Thymus (tissue), 11 donors: Measurements from ENCODE around the gene TMEM178B. TPM values are rescaled to one million over a fixed set of nuclear protein-coding genes. Genes with fewer than 3 reads are reported as not detected.

ENCODE experiments used
- DNase-seq, 9 donors: peaks; one replicate each; pipeline ENCODE4 v3.0.0-alpha.2; 2013; ENCODE audit warnings: low spot score in 9 of 9, low read depth in 6 of 9, missing footprints in 1 of 9
- H3K27ac ChIP-seq, 2 donors: one replicate each; pipeline ENCODE4 v1.5.1; 2013; ENCODE audit warnings: control low read depth in 1 of 2, low read depth in 1 of 2, low read length in 1 of 2, mild to moderate bottlenecking in 1 of 2, moderate library complexity in 1 of 2
- H3K27me3 ChIP-seq, 2 donors: one replicate each; pipeline ENCODE4 v1.5.1; 2013; ENCODE audit warnings: low read length in 1 of 2; ENCODE audit not compliant: control insufficient read depth in 2 of 2, insufficient read depth in 1 of 2
- H3K36me3 ChIP-seq, 2 donors: one replicate each; pipeline ENCODE4 v1.5.1; 2013; ENCODE audit warnings: low read length in 1 of 2, mild to moderate bottlenecking in 1 of 2, moderate library complexity in 1 of 2; ENCODE audit not compliant: control insufficient read depth in 2 of 2, insufficient read depth in 2 of 2
- H3K4me1 ChIP-seq, 2 donors: one replicate each; pipeline ENCODE4 v1.5.1; 2013; ENCODE audit warnings: low read length in 2 of 2; ENCODE audit not compliant: control insufficient read depth in 2 of 2, insufficient read depth in 2 of 2
- H3K4me3 ChIP-seq, 2 donors: one replicate each; pipeline ENCODE4 v1.5.1; 2013; ENCODE audit warnings: low read length in 2 of 2, control low read depth in 1 of 2, mild to moderate bottlenecking in 1 of 2
- H3K9me3 ChIP-seq, 2 donors: one replicate each; pipeline ENCODE4 v1.5.1; 2013; ENCODE audit warnings: low read length in 1 of 2, mild to moderate bottlenecking in 1 of 2; ENCODE audit not compliant: control insufficient read depth in 2 of 2, insufficient read depth in 1 of 2
- WGBS: extraction: QIAGEN DNeasy Blood & Tissue Kit; methylation state at CpG from one replicate; pipeline ENCODE4 v1.1.7; 2013; 5-methylcytosine and 5-hydroxymethylcytosine counted together
- polyA plus RNA-seq: library from polyadenylated mRNA; stranded (reverse); fragments of 200-250 nt; gene quantifications from one replicate; pipeline ENCODE4 v1.2.3, GENCODE V29; 2013
- total RNA-seq: library from RNA; stranded (reverse); fragments of 120-200 nt; gene quantifications from one replicate; pipeline ENCODE4 v1.2.4, GENCODE V29; 2013
- donor health status: healthy.

TMEM178B gene
- total and polyA plus RNA-seq, 2 donors, result 0.68 to 2.0 TPM

DNA sequence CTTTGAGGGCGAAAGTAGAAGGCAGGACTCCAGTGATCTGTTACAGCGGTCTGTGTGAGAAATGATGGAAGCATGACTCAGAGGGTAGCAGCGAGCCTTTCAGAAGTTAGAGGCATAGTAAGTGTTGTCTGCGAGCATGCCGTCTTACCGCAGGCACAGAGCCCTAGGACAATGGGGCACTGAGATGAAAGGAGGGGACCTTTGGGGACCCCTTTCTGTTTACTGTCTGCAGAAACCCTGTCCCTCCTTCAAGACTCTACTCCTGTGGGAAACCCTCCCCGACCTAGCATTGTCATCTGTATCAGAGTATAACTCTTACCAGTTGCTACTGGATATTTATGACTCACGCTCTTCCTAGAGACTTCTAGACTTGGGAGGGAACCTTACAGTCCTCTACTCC lies 390.1 kb downstream of the TMEM178B start:
- Histone ChIP-seq H3K27me3 (no peaks in the 10 kb centered on the region), H3K36me3 (no peaks in the 10 kb centered on the region), H3K27ac (no peak overlapping the region), H3K9me3 (no peaks in the 10 kb centered on the region), H3K4me1 (peaks cover 0 to 2% of the 10 kb centered on the region in 2 donors), H3K4me3 (no peak overlapping the region)
- no peak for DNase-seq
- WGBS, result 94% methylated on average over 8 of the region's 8 CpGs

DNA sequence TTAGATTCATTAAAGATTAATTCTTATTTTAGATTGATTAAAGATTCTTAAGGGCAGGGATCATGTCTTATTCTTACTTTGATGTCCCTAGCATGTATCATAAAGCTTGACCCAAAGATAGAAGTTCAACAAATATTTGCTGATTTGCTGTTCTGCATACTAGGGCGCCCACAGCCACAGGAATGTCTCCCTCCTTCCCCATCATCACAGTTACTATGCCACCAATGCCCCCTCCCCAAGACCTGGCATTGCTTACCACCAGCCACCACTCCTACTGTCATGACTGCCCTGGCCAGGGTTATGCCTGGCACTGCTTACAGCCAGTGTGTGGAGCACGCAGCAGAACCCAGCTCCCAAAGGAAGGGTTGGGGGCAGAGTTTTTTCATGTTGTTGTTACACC lies 390.7 kb downstream of the TMEM178B start:
- no peak for DNase-seq
- H3K4me3 ChIP-seq, result no peak overlapping the region
- H3K36me3 ChIP-seq, result no peaks in the 10 kb centered on the region
- WGBS, result 92% methylated on average over 2 of the region's 2 CpGs
- no peak overlapping the region for H3K27ac ChIP-seq
- H3K9me3 ChIP-seq, result no peaks in the 10 kb centered on the region
- peaks cover 0 to 2% of the 10 kb centered on the region in 2 donors for H3K4me1 ChIP-seq
- no peaks in the 10 kb centered on the region for H3K27me3 ChIP-seq

GRCh38 chr7:141466151-141466904 lies 392.5 kb downstream of the TMEM178B start:
- WGBS, result 85% methylated on average over 4 of the region's 4 CpGs
- no peaks in the 10 kb centered on the region for H3K4me1 ChIP-seq
- no peaks in the 10 kb centered on the region for H3K36me3 ChIP-seq
- H3K27me3 ChIP-seq, result no peaks in the 10 kb centered on the region
- no peak for DNase-seq
- no peak overlapping the region for H3K27ac ChIP-seq
- H3K4me3 ChIP-seq, result no peak overlapping the region
- H3K9me3 ChIP-seq, result no peaks in the 10 kb centered on the region

GRCh38 chr7:141468341-141468740 lies 394.5 kb downstream of the TMEM178B start:
- DNase-seq, result no peak
- Histone ChIP-seq H3K27ac (no peak overlapping the region), H3K4me3 (no peak overlapping the region), H3K4me1 (no peaks in the 10 kb centered on the region), H3K27me3 (no peaks in the 10 kb centered on the region), H3K36me3 (no peaks in the 10 kb centered on the region), H3K9me3 (no peaks in the 10 kb centered on the region)
- WGBS, result 89% methylated on average over 5 of the region's 5 CpGs

DNA sequence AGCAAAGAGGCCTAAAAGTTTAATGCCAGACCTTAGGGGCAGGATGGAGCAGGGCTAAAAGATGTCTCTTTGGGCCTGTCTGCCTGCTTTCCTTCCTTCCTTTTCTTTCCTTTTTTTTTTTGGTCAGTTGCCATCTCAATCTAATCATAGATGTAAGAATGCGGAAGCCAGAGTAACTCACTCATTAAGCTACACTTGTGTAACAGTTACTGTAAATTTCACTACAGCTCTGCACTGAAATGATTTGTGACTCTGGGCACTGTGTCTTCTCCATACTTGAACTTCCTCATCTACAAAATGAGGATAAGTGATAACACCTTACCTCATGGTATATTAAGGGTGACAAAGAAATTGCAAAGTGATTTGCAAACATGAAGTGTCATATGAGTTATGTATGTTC lies 401.8 kb downstream of the TMEM178B start:
- Histone ChIP-seq H3K4me1 (no peaks in the 10 kb centered on the region), H3K4me3 (no peak overlapping the region), H3K9me3 (no peaks in the 10 kb centered on the region), H3K27me3 (no peaks in the 10 kb centered on the region), H3K36me3 (no peaks in the 10 kb centered on the region), H3K27ac (no peak overlapping the region)
- 94% methylated on average over 1 of the region's 1 CpG for WGBS
- no peak for DNase-seq

GRCh38 chr7:141477865-141478264 lies 404.0 kb downstream of the TMEM178B start:
- DNase-seq, result no peak
- WGBS, result 90% methylated on average over 4 of the region's 4 CpGs
- Histone ChIP-seq H3K27me3 (no peaks in the 10 kb centered on the region), H3K4me1 (no peaks in the 10 kb centered on the region), H3K27ac (no peak overlapping the region), H3K4me3 (no peak overlapping the region), H3K9me3 (no peaks in the 10 kb centered on the region), H3K36me3 (no peaks in the 10 kb centered on the region)

- WGBS, result 91% methylated on average over 4 of the region's 4 CpGs
- H3K36me3 ChIP-seq, result no peaks in the 10 kb centered on the region
- H3K4me3 ChIP-seq, result no peak overlapping the region
- no peaks in the 10 kb centered on the region for H3K4me1 ChIP-seq
- no peaks in the 10 kb centered on the region for H3K27me3 ChIP-seq
- H3K27ac ChIP-seq, result no peak overlapping the region
- no peak for DNase-seq
- no peaks in the 10 kb centered on the region for H3K9me3 ChIP-seq
These were observed 405.0 kb downstream of the TMEM178B start for GRCh38 chr7:141478845-141479244.

DNA sequence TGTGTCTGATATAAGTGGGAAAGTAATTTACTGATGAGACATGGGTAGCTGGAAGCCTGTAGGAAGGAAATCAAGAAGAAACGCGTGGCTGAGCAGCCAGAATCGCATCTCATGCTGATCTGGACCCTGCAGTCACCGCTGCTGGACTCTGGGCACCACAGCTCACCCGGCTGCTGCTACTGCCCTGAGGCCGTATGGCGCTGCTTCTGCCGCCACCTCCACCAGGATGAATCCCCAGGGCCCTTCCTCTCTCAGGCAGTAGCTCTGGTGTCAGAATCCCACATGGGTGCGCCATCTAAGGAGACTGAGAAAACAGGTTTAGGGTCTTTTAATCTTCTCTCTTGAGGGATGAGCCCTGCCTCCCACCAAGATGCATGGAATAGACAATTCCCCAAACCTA lies 407.1 kb downstream of the TMEM178B start:
- no peak overlapping the region for H3K4me3 ChIP-seq
- 94% methylated on average over 9 of the region's 9 CpGs for WGBS
- H3K36me3 ChIP-seq, result no peaks in the 10 kb centered on the region
- no peak overlapping the region for H3K27ac ChIP-seq
- no peaks in the 10 kb centered on the region for H3K9me3 ChIP-seq
- no peaks in the 10 kb centered on the region for H3K4me1 ChIP-seq
- no peak for DNase-seq
- no peaks in the 10 kb centered on the region for H3K27me3 ChIP-seq

GRCh38 chr7:141481971-141482370 lies 408.1 kb downstream of the TMEM178B start:
- Histone ChIP-seq H3K27me3 (no peaks in the 10 kb centered on the region), H3K27ac (no peak overlapping the region), H3K4me3 (no peak overlapping the region), H3K9me3 (no peaks in the 10 kb centered on the region), H3K36me3 (no peaks in the 10 kb centered on the region), H3K4me1 (no peaks in the 10 kb centered on the region)
- WGBS, result 95% methylated on average over 5 of the region's 5 CpGs
- no peak for DNase-seq
